Stimulated activated CD8-positive, alpha-beta memory T cell treated with anti-CD3 and anti-CD28 coated beads, Interleukin-15, amount 100 ng/mL, for 4 hours (primary cell): ENCODE measurements around the gene HIVEP3.

Experiments used
- DNase-seq, 2 donors: peaks; one replicate each; pipeline ENCODE4 v3.0.0-alpha.2; 2020; ENCODE audit warnings: low read depth in 2 of 2

Gene HIVEP3

DNA sequence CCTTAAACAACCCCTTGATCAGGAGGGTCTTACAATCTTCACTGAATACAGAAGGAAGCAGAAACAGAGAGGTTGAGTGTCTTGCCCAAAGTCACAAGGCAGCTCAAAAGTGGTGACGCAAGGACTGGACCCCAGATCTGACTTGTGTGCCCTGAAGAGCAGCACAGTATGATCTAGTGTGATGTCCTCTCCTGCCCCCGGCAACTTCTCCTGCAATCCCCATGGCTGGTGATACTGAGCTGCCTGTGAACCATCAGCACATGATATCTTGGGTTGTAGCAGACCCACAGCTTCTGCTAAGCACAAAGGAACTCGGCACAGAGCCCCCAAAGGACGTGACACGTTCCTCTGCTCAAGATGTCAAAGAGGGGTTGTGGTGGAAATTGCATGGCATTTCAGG lies 383.0 kb downstream of the HIVEP3 start:
- DNase-seq: no peak

DNA sequence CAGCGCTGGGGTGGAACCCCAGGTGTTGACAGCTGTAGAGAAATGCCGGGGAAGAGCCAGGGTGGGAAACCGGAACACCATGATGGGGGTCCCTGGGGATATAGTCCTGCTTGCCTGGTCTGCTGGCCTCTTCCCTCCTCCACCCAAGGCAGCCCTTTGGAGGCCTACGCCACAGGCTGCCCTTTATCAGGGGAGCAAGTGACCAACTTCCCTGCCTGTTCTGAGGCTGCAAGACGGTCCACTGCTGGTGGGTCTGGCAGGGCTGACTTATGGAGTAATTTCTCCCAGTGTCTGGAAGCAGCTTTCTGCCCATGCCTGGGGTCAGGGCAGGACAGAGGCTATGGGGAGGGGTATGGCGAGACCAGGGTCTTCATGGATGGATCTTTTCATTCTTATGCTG lies 383.4 kb downstream of the HIVEP3 start:
- DNase-seq: no peak

DNA sequence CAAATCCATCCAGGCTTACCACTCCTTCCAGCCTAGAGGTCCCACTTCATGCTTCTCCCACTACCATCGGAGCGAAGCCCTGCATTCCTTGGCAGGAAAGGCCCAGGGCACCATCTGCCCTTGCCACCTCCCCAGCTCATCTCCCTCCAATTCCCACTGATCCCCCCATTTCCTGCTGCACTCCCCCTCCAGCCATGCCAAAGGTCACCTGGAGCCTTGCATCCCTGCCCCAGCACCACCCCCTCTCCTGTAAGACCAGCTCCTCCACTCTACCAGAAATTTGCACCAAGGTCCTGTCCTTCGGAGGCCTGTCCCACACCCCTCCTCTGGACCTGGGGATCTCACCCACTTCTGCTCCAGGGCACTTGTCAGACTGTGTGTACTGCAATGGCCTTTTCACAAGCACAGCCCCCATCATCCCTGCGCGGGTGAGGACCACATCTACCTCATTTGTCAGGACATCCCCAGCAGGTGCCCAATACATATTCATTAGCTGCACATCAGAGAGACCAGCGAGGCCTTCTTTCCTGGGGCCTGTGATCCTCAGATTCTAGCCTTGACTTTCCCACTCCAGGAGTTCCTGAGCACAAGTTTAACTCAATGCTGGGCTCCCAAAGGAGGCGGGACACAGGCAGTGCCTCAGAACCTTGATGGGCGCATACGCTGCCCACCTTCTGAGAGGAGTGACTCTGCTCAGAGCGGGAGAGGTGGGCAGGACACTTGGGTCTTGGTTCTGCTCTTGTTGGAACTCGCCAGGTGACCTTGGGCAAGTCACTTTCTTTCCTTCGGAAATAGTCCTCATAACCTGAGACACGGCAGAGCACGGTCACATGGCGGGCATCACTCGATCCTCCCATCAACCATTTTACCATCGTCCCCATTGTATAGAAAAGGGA lies 384.3 kb downstream of the HIVEP3 start:
- DNase-seq: no peak

DNA sequence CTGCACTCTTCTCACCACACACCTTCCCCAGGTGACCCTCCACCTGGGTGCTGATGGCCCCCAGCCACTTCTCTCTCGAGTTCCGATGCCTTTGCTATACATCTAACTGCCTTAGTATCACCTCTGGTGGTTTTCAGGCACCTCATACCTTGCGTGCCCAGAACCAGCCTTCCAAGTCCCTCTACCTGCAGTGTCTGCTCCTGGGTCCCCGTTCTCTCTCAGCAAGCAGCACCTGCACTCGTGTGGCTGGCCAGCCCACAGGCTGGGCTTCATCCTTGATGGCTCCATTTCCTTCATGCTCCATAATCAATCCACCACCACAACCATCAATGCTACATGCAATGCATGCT lies 385.0 kb downstream of the HIVEP3 start:
- DNase-seq: no peak

DNA sequence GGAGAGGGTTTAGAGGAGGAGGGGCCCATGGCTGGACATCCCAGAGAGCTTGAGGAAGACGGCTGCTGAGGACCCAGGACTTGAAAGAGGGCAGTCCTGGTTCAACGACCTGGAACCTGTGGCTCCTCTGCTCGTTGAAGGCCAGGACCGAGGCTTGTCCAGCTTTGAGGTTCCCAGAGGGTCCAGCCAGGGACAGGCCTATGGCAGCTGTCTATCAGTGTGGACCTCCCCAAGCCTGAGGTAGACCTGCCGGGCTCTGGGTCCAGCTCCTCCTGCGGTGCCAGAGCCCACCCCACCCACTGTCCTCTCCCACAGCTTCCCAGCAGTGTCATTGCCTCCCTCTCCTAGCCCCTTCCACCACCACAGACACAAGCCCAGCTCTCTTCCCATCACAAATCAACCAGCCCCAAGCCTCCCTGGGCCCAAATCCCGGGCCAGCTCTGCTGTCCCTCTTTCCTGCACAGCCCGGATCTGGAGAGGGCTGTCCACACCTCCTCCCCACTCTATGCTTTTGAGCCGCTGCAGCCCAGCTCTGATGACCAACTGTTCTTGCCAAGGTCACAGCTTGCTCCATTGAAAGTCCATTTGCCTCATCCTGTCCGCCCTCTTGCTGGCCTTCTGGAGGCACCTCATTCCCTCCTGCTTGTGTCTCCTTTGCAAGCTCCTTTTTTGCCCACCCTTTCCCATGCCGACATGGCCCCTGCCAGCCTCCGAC lies 385.5 kb downstream of the HIVEP3 start:
- no peak for DNase-seq

DNA sequence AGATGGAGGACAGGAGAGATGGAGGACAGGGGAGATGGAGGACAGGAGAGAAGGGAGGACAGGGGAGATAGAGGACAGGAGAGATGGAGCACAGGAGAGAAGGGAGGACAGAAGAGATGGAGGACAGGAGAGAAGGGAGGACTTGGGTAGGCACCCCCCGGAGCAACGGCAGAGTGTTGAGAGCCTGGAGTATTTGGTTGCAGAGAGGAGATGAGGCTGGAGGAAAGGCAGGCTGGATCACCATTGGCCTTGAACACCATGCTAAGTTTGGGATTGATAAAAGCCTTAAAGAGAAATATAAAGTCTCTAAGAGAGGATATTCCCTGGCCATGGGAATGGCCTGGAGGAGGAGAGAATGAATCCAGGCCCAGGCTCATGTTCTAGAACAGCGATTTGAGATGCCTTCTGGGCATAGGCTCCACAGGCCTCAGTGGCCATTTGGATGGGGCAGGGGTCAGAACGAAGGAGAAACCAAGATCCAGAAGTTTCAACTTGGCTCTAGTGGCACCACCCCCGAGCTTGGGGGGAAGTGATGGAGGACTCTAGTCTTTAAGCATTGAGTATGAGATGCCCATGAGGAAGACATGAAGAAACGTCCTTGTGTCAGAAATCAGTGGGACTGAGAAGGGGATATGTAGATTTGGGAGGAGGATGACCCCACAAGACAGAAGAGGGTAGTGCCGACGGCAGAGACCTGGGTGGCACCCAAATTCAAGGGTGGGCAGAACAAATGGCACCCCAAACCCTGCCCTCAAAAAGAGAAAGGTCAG lies 386.3 kb downstream of the HIVEP3 start:
- no peak for DNase-seq

DNA sequence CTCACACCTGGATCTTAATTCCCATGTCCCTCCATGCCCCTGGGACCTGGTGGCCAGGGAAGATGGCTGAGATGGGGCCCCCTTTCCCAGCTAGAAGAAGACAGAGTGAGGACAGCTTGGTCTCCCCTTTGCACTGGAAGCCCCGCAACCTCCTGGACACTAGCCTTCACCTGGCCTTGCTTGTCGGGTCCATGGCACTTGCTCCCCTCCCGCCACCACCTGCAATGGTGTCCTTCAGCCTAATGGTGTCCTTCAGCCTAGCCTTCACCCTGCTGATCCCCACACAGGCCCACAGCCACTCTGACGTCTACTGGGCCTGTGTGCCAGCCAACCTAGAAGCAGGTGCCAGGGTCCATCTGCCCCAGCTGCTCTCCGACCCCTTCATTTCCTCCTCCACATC lies 388.3 kb downstream of the HIVEP3 start:
- DNase-seq: no peak

DNA sequence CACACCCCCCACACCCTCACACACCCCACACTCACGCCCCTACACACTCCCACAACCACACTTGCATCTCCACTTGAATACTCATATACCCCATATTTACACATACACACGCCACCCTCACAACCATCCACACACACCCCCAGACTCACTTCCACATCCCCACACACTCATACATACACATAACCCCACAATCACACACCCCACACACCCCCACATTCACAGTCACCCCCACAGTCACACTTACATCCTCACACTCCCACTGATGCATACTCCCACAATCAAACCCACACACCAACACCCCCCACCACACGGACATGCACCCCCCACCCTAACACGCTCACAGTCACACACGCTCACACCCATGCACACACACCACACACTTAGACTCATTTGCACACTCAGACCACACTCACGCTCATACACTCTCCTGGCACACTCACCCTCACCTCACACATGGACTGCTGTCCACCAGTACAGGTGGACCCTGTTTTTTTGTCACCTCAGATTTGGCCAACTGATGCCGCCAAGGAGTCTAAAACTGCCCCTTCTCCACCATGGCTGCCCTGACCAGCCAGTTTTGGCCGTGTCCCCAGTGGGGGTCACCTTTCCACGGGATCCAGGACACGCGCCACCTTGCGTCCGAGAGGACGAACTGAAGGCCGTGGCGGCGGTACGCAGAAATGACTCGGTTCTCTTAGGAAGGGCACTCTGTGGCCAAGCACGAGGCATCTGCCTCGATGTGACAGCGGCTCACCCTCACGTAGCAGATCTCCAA lies 388.9 kb downstream of the HIVEP3 start:
- DNase-seq: no peak

DNA sequence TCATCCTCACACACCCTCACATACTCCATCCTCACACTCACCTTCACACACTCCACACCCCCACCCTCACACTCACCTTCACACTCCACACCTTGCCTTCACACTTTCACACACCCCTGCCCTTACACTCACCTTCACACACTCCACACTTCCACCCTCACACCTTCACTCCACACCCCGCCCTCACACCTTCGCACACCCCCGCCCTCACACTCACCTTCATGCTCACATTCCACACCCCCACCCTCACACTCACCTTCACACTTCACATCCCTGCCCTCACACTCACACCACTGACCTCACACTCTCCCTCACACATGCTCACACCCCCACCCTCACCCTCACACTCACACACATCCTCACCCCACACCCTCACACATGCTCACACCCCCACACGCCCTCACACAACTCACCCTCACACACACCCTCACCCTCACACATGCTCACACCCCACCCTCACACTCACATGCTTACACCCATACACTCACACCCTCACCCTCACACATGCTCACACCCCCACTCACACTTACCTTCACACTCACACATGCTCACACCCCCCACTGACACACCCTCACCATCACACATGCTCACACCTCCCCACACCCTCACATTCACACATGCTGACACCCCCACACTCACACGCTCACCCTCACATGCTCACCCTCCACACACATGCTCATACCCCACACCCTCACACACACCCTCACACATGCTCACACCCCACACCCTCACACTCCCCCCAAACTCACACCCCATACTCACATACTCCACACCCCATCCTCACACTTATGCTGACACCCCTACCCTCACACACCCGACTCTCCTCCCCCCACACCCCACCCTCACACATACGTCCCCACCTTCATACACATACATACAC lies 389.8 kb downstream of the HIVEP3 start:
- no peak for DNase-seq

DNA sequence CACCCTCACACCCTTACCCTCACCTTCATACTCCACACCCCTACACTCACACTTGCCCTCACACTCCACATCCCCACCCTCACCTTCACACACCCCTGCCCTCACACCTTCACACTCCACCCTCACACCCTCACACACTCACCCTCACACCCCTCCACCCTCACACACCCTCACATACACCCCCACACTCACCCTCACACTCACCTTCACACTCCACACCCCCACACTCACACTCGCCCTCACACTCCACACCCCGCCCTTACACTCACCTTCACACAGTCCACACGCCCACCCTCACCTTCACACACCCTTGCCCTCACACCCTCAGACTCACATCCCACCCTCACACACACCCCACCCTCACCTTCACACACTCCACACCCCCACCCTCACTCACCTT lies 390.6 kb downstream of the HIVEP3 start:
- DNase-seq: no peak

DNA sequence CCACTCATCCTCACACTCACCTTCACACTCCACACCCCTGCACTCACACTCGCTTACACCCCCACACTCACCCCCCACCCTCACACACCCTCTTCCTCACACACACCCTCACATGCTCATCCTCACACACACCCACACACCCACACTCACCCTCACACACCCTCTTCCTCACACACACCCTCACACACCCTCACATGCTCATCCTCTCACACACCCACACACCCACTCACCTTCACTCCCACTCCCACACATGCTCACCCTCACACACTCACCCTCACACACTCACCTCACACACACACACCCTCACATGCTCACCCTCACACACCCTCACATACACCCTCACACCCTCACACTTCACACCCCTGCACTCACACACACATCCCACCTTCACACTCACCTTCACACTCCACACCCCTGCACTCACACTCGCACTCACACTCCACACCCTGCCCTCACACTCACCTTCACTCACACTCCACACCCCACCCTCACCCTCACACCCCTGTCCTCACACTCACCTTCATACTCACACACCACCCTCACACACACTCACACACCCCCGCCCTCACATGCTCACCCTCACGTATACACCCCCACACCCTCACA lies 391.7 kb downstream of the HIVEP3 start:
- no peak for DNase-seq

DNA sequence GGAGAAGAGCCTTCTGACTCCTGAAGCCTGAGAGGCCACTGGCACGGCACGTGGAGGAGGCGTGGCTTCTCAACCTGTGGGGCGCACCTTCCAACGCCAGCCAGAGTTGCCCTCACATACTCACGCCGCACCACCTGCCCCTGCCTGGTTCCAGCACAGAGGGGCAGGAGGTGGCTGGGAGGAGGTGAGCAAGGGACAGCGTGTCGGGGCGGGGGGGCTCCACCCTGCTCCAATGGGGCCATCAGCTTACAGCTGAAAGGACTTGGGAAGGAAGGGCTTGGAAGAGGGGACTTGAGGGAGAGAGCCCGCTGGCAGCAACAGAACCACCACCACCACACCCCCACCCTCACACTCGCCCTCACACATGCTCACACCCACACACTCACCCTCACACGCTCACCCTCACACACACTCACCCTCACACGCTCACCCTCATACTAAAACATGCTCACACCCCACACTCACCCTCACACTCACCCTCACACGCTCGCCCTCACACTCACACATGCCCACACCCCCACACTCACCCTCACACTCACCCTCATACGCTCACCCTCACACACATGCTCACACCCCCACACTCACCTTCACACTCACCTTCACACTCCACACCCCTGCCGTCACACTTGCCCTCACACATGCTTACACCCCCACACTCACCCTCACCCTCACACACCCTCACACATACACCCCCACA lies 392.7 kb downstream of the HIVEP3 start:
- no peak for DNase-seq

DNA sequence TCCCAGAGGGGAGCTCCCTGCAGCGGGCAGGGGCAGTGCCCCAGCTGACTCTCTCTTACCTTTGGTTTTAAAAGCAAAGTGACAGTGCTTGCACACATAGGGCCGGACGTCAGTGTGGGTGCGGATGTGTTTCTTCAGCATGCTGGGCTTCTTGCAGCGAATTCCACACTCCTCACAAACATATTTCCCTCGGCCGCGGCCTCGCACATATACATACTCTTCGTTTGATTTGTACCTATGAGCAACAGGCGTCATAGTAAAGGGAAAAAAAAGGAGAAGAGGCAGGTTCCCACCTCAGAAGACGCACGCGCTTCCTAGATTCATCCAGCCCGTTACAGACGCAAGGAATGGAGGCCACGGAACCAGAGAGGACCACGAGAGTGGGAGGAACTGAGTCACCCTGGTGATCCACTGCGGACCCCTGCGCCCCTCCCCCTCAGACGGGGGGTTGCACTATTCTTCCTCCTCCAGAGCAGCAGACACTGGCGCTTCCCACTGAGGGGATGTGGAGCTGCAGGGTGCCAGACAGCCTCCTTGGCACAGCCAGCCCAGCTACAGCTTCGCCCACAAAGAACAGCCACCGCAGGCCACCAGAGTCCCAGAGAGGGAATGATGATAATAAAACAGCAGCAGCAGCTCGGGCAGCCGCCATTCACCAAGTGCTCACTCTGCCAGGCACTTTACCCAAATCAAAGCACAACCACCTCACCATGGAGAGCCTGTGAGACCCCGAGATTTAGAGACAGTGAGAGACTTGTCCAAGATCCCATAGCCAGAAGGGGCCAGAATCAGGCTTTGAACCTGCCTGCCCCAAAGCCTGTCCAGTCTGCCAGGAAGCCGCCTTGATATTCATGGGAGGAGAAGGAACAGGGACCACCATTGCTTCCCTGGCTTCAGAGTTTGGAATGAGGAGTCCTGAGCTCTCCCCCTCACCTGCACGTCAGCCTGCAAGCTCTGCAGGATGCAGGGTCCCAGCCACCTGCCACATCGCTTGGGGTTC lies 393.7 kb downstream of the HIVEP3 start:
- no peak for DNase-seq

DNA sequence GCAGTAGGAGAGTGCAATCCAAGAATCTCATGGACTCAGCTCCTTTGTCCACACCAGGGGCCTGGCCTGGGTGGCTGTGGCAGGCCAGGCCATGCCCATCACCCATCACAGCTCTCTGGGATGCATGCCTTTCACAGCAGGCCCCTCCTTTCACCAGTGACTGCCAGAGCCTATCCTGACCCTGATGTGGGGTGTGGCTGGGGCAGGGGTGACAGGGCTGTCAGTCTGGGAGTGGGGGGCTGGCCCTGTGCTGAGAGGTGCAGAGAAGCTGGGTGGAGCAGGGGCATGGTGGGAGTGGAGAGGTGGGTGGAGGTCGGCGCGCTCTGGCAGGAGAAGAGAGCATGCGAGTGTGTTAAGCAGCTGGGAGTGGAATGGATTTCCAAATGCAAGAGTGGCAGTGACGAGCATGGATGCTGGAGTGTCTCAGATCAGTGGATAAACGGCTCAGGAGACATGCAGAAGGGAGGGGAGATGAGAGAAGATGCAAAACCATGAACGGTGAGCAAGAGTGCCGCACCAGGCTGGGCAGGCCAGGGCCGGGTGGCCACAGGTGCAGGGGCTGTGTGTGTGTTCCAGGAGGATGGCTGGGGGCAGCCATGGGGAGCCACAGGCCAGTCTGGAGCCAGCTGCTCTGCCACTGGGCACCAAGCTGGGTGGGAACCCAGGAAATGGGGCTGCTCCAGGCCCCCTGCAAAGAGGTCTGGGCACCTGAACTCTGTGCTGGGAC lies 394.6 kb downstream of the HIVEP3 start:
- no peak for DNase-seq

DNA sequence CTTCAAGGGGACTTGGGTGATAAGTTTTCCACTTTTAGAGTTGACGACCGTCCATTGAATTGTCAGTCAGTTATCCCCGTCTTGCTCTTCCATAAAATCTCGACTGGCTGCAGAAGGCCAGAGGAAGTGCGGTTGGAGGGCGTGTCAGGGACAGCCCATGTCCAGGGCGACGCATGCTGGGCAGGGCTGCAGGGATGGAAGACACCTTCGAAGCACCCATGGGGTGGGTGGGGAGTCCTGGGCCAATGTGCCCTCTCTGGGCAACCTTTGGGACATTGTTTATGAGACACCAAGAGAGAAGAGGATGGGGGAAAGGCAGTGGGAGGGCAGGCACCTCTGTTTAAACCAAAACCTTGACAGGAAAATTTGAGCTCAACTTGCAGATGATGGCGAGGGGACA lies 395.7 kb downstream of the HIVEP3 start:
- no peak for DNase-seq

DNA sequence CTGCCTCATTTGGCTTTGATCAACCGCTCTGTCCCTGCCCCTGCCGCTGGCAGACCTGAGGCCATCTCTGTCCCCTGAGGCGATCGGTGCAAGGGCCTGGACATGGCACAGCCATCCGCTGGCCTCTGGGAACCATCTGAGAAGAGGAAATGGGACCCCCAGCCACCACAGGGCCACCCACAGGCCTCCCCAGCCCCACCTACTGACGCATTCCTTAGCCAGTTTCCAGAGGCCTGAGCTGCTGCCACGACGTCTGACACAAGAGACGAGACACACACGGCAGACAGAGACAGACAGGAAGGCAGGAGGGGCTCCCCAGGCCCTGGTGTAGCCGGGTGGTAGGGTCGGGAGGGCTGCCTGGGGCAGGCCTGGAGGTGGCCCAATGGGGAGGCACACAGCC lies 397.0 kb downstream of the HIVEP3 start:
- no peak for DNase-seq

DNA sequence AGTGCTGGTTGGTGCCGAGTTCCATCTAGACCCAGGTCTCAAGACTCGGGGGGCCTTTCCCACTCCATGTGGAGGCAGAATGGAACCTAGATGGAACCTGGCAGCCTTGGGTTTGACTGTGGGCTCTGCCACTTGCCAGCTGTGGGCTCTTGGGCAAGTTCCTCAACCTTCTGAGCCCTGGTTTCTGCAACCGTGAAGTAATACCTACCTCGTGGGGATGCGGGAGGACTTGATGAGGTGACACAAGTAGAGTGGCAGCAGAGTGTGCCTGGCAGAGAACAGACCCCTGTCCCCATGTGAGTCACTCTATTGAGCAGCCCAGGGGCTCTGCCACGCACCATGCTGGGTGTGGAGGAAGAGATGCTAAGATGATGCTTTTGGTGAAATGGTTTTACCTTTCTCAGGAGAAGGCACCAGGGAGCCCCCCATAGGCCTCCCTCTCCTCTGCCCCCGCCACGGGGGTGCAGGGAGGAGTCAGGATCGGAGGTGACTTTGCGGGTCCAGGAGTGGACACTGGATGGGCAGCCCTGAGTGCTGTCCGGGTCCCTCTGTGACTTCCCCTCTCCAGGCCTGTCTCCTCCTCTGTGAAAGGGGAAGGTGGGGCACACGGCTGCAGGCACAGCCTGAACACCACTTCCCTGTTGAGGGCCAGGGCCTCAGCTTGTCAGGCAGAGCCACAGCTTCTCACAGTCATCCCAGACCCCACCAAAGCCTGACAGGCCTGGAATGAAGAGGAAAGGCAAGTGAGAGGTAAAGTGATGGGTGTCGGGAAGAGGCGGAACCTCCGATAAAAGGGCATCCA lies 397.6 kb downstream of the HIVEP3 start:
- DNase-seq: no peak
